Measurements from ENCODE around the gene TBC1D9. TPM values are rescaled to one million over a fixed set of nuclear protein-coding genes. Genes with fewer than 3 reads are reported as not detected.

TBC1D9 gene
- total RNA-seq, 1 donor from 2014 or later: 15.9 TPM

- no peak for TF ChIP-seq CTCF (conservative IDR thresholded peaks at IDR 0.05)
- no peaks in the 10 kb centered on the region for H3K4me1 Mint-ChIP-seq
- peaks cover 18% of the 10 kb centered on the region for H3K36me3 Mint-ChIP-seq (ENCODE audit: low read depth)
- DNase-seq (ENCODE audit: low read depth, low spot score): no peak
- no peak overlapping the region for H3K4me3 Mint-ChIP-seq
- no peaks in the 10 kb centered on the region for H3K27me3 Mint-ChIP-seq (ENCODE audit: low read depth)
- H3K27ac Mint-ChIP-seq (ENCODE audit: unreplicated experiment): no peak overlapping the region
- H3K9me3 Mint-ChIP-seq: no peaks in the 10 kb centered on the region
Measured at GRCh38 chr4:140701071-140701470, 55.1 kb downstream of the TBC1D9 start.

GRCh38 chr4:140697709-140698560 lies 58.2 kb downstream of the TBC1D9 start:
- Mint-ChIP-seq H3K4me1 (peaks cover 4% of the 10 kb centered on the region), H3K9me3 (no peaks in the 10 kb centered on the region), H3K27ac (ENCODE audit: unreplicated experiment) (no peak overlapping the region), H3K36me3 (ENCODE audit: low read depth) (peaks cover 18% of the 10 kb centered on the region), H3K4me3 (no peak overlapping the region), H3K27me3 (ENCODE audit: low read depth) (no peaks in the 10 kb centered on the region)
- no peak for TF ChIP-seq CTCF (conservative IDR thresholded peaks at IDR 0.05)
- DNase-seq (ENCODE audit: low read depth, low spot score): no peak

- Mint-ChIP-seq H3K4me1 (peaks cover 9% of the 10 kb centered on the region), H3K9me3 (no peaks in the 10 kb centered on the region), H3K27ac (ENCODE audit: unreplicated experiment) (no peak overlapping the region), H3K4me3 (no peak overlapping the region), H3K27me3 (ENCODE audit: low read depth) (no peaks in the 10 kb centered on the region), H3K36me3 (ENCODE audit: low read depth) (peaks cover 11% of the 10 kb centered on the region)
- no peak for DNase-seq (ENCODE audit: low read depth, low spot score)
- TF ChIP-seq CTCF (conservative IDR thresholded peaks at IDR 0.05): no peak
Measured at GRCh38 chr4:140695483-140695882, 60.7 kb downstream of the TBC1D9 start.

- TF ChIP-seq CTCF (conservative IDR thresholded peaks at IDR 0.05): no peak
- peaks cover 18% of the 10 kb centered on the region for H3K4me1 Mint-ChIP-seq
- H3K27ac Mint-ChIP-seq (ENCODE audit: unreplicated experiment): no peak overlapping the region
- peaks cover 3% of the 10 kb centered on the region for H3K36me3 Mint-ChIP-seq (ENCODE audit: low read depth)
- DNase-seq (ENCODE audit: low read depth, low spot score): no peak
- H3K27me3 Mint-ChIP-seq (ENCODE audit: low read depth): no peaks in the 10 kb centered on the region
- no peaks in the 10 kb centered on the region for H3K9me3 Mint-ChIP-seq
- no peak overlapping the region for H3K4me3 Mint-ChIP-seq
Measured at GRCh38 chr4:140693562-140693961, 62.6 kb downstream of the TBC1D9 start.

- no peaks in the 10 kb centered on the region for H3K9me3 Mint-ChIP-seq
- no peak for DNase-seq (ENCODE audit: low read depth, low spot score)
- H3K27me3 Mint-ChIP-seq (ENCODE audit: low read depth): no peaks in the 10 kb centered on the region
- TF ChIP-seq CTCF (conservative IDR thresholded peaks at IDR 0.05): no peak
- H3K36me3 Mint-ChIP-seq (ENCODE audit: low read depth): no peaks in the 10 kb centered on the region
- H3K27ac Mint-ChIP-seq (ENCODE audit: unreplicated experiment): no peak overlapping the region
- H3K4me3 Mint-ChIP-seq: no peak overlapping the region
- peaks cover 18% of the 10 kb centered on the region for H3K4me1 Mint-ChIP-seq
Measured at GRCh38 chr4:140691369-140691768, 64.8 kb downstream of the TBC1D9 start.

Measured in neural crest cell (in vitro differentiated cells).